Duodenal mucosa (tissue), 2 donors: ENCODE data around the gene C12orf43.

ENCODE experiments used
- H3K27ac ChIP-seq: one replicate; pipeline ENCODE4 v1.7.0; 2013; ENCODE audit warnings: low read depth, low read length
- H3K27me3 ChIP-seq, 2 donors: one replicate each; pipeline ENCODE4 v1.7.0; 2013; ENCODE audit warnings: low read length in 2 of 2, control low read depth in 1 of 2; ENCODE audit not compliant: insufficient read depth in 2 of 2, control insufficient read depth in 1 of 2
- H3K36me3 ChIP-seq, 2 donors: one replicate each; pipeline ENCODE4 v1.7.0; 2013; ENCODE audit warnings: low read length in 2 of 2, control low read depth in 1 of 2; ENCODE audit not compliant: insufficient read depth in 2 of 2, control insufficient read depth in 1 of 2
- H3K4me1 ChIP-seq, 2 donors: one replicate each; pipeline ENCODE4 v1.7.0; 2013; ENCODE audit warnings: low read length in 2 of 2, control low read depth in 1 of 2; ENCODE audit not compliant: insufficient read depth in 2 of 2, control insufficient read depth in 1 of 2
- H3K4me3 ChIP-seq, 2 donors: one replicate each; pipeline ENCODE4 v1.7.0; 2013; ENCODE audit warnings: low read length in 2 of 2, low read depth in 1 of 2
- H3K9ac ChIP-seq, 2 donors: one replicate each; pipeline ENCODE4 v1.7.0; 2013; ENCODE audit warnings: low read length in 2 of 2, low read depth in 1 of 2
- H3K9me3 ChIP-seq, 2 donors: one replicate each; pipeline ENCODE4 v1.7.0; 2013; ENCODE audit warnings: low read length in 2 of 2, control low read depth in 1 of 2; ENCODE audit not compliant: control insufficient read depth in 1 of 2

The C12orf43 gene

GRCh38 chr12:120990487-120991055, 25.7 kb downstream of the C12orf43 start:
- Histone ChIP-seq H3K27ac (no peak overlapping the region), H3K36me3 (peaks cover 13 to 54% of the 10 kb centered on the region in 2 donors), H3K4me3 (no peak overlapping the region), H3K27me3 (no peaks in the 10 kb centered on the region), H3K9ac (no peak overlapping the region), H3K4me1 (no peaks in the 10 kb centered on the region), H3K9me3 (no peaks in the 10 kb centered on the region)

- H3K27me3 ChIP-seq = no peaks in the 10 kb centered on the region
These were observed 26.6 kb downstream of the C12orf43 start for GRCh38 chr12:120989687-120990086.

DNA sequence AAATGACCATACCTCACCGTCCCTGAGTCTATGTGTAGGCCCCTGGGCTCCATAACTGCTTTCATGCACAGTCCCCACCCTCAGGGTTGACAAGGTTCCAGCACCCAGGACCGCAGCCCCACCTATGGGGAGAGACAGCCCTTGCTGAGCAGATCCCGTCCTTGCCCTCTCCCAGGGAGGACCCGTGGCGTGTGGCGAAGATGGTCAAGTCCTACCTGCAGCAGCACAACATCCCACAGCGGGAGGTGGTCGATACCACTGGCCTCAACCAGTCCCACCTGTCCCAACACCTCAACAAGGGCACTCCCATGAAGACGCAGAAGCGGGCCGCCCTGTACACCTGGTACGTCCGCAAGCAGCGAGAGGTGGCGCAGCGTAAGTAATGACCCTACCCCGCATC, 27.6 kb downstream of the C12orf43 start:
- Histone ChIP-seq H3K27me3 (no peaks in the 10 kb centered on the region), H3K27ac (no peak overlapping the region), H3K9ac (no peak overlapping the region), H3K4me1 (peaks cover 6 to 13% of the 10 kb centered on the region in 2 donors), H3K36me3 (peaks cover 3 to 35% of the 10 kb centered on the region in 2 donors), H3K4me3 (no peak overlapping the region), H3K9me3 (no peaks in the 10 kb centered on the region)

More at GRCh38 chr12:120989687-120990086, 26.6 kb downstream of the C12orf43 start:
- Histone ChIP-seq H3K27ac (no peak overlapping the region), H3K4me3 (no peak overlapping the region), H3K36me3 (peaks cover 8 to 45% of the 10 kb centered on the region in 2 donors), H3K9me3 (no peaks in the 10 kb centered on the region), H3K4me1 (peaks cover 0 to 4% of the 10 kb centered on the region in 2 donors), H3K9ac (no peak overlapping the region)

- Histone ChIP-seq H3K27me3 (no peaks in the 10 kb centered on the region), H3K4me1 (peaks cover 8 to 17% of the 10 kb centered on the region in 2 donors), H3K9ac (no peak overlapping the region), H3K9me3 (no peaks in the 10 kb centered on the region), H3K27ac (no peak overlapping the region), H3K36me3 (peaks cover 3 to 30% of the 10 kb centered on the region in 2 donors), H3K4me3 (no peak overlapping the region)
These were observed 28.1 kb downstream of the C12orf43 start for GRCh38 chr12:120988234-120988633.

- Histone ChIP-seq H3K4me3 (peak overlapping the region in 1 of 2 donors; percentile 32), H3K27ac (peak overlapping the region; percentile 56), H3K36me3 (peaks cover 6 to 13% of the 10 kb centered on the region in 2 donors), H3K27me3 (no peaks in the 10 kb centered on the region), H3K9me3 (no peaks in the 10 kb centered on the region), H3K9ac (peak overlapping the region in 1 of 2 donors; percentile 3), H3K4me1 (peaks cover 22 to 28% of the 10 kb centered on the region in 2 donors)
These were observed 31.9 kb downstream of the C12orf43 start for GRCh38 chr12:120984351-120984898.

DNA sequence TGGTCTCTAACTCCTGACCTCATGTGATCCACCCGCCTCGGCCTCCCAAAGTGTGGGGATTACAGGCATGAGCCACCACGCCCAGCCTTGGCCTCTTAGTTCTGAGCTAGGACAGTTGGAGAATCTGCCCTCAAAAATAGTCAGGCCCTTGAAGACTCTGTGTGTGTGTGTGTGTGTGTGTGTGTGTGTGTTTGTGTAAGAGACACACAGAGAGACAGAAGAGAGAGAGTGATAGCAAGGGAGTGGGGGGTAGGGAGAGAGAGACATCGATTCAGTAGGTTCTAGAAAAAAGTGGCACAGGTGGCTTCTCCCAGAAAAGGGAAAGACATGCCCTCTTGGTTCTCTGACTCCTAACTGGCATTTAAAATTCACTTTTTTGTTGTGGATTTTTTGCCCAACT, 32.5 kb downstream of the C12orf43 start:
- Histone ChIP-seq H3K4me1 (peaks cover 22 to 28% of the 10 kb centered on the region in 2 donors), H3K27ac (peak overlapping the region; percentile 56), H3K4me3 (no peak overlapping the region), H3K36me3 (peaks cover 5 to 7% of the 10 kb centered on the region in 2 donors), H3K9ac (peak overlapping the region in 1 of 2 donors; percentile 3), H3K27me3 (no peaks in the 10 kb centered on the region), H3K9me3 (no peaks in the 10 kb centered on the region)

DNA sequence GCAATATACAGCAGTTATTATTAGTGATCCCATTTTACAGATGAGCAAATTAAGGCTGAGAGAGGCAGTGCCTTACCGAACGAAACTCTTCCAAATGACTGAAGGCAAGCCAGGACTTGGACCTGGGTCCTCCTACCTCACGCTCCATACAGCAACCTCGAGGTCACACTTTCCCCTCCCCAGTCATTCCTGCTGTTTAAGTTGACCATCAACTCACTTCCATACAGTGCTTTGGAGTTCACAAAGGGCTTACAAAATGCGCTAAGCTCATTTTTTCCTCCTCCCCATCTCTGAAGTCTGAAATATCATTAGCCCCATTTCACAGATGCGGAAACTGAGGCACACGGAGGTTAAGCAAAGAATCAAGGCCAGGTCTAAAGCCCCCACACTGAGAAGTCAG, 33.6 kb downstream of the C12orf43 start:
- no peak overlapping the region for H3K27ac ChIP-seq
- no peaks in the 10 kb centered on the region for H3K9me3 ChIP-seq
- no peaks in the 10 kb centered on the region for H3K27me3 ChIP-seq
- H3K4me1 ChIP-seq = peaks cover 22 to 28% of the 10 kb centered on the region in 2 donors
- H3K4me3 ChIP-seq = no peak overlapping the region
- peaks cover 0 to 5% of the 10 kb centered on the region in 2 donors for H3K36me3 ChIP-seq
- no peak overlapping the region for H3K9ac ChIP-seq

DNA sequence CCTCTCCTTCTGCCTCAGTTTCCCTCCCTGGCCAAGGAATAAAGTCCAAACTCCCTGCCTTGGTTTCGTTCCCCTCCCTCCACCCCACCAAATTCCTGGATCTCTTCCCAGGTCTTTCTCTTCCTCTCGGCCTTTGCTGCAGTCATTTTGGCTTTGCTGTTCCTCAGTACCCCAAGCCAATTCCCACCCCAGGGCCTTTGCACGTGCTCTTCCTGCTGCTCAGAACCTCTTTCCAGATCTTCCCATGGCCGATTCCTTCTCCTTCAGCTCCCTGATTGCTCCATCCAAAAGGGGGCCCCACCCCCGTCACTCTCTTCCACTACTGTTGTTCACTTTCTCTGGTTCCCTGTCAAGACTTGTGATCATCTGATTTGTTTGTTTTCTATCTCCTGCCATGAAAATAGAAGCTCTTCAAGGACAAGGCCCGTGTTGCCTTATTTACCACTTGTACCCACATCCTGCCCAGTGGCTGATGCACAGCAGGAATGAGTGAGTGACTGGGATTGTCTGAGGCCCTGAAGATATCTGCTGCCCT, 34.8 kb downstream of the C12orf43 start:
- Histone ChIP-seq H3K9ac (peak overlapping the region; percentile 33 to 88), H3K4me3 (peak overlapping the region; percentile 84 to 86), H3K9me3 (no peaks in the 10 kb centered on the region), H3K36me3 (peaks cover 2 to 5% of the 10 kb centered on the region in 2 donors), H3K27ac (peak overlapping the region; percentile 73), H3K27me3 (no peaks in the 10 kb centered on the region), H3K4me1 (peaks cover 22 to 28% of the 10 kb centered on the region in 2 donors)

DNA sequence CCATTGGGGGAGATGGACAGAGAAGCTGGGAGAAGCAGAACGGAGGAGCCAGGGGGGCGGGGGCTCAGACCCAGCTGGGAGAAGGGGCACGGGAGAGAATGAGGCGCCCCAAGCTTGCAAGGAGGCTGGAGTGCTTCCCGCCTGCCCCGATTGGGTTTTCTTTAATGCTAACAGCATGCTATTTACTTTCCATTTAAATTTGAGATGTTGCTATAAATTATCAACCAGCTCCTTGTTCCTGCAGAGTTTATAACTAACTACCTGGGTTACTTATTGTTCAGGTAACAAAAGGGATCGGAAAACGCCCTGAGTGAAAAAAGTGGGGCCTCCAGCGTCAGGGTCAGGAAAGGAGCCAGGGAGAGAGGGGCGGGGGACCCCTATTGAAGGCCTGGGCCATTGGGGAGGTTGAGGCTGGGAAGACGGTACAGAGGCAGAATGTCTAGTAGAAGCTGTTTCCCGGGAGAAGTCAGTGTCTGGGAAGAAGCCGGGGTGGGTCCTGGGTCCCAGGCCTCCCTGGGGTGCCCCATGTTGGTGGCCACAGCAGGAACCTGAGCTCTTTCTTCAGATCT, 35.4 kb downstream of the C12orf43 start:
- peak overlapping the region; percentile 84 to 86 for H3K4me3 ChIP-seq
- H3K9ac ChIP-seq = peak overlapping the region; percentile 33 to 88
- no peaks in the 10 kb centered on the region for H3K27me3 ChIP-seq
- peak overlapping the region; percentile 75 for H3K27ac ChIP-seq
- peaks cover 22 to 31% of the 10 kb centered on the region in 2 donors for H3K4me1 ChIP-seq
- H3K9me3 ChIP-seq = no peaks in the 10 kb centered on the region
- peaks cover 2 to 5% of the 10 kb centered on the region in 2 donors for H3K36me3 ChIP-seq
